Activated naive CD8-positive, alpha-beta T cell treated with anti-CD3 and anti-CD28 coated beads for 36 hours (primary cell): ENCODE data around the gene COMTD1. TPM values are rescaled to one million over a fixed set of nuclear protein-coding genes. Genes with fewer than 3 reads are reported as not detected.
A peak's percentile ranks its signal among the peaks of the same experiment; 100 is the strongest.
"Not testable (repeated sequence)": the region's sequence is repeated elsewhere in the genome, so short reads cannot be mapped to it uniquely, and the experiment has no call there.

ENCODE experiments used
- DNase-seq: peaks from one replicate; pipeline ENCODE4 v3.0.0; 2021
- H3K27ac Mint-ChIP-seq: one replicate; pipeline ENCODE4 v1.8.0; 2022; ENCODE audit warnings: mild to moderate bottlenecking, moderate library complexity, mixed read lengths
- H3K27me3 Mint-ChIP-seq: one replicate; pipeline ENCODE4 v1.8.0; 2022; ENCODE audit warnings: mild to moderate bottlenecking, mixed read lengths
- H3K36me3 Mint-ChIP-seq: one replicate; pipeline ENCODE4 v1.8.0; 2021; ENCODE audit warnings: mild to moderate bottlenecking, mixed read lengths
- H3K4me1 Mint-ChIP-seq: one replicate; pipeline ENCODE4 v1.8.0; 2021; ENCODE audit warnings: mixed read lengths
- H3K4me3 Mint-ChIP-seq: one replicate; pipeline ENCODE4 v1.8.0; 2022; ENCODE audit warnings: mild to moderate bottlenecking, moderate library complexity, mixed read lengths
- H3K9me3 Mint-ChIP-seq: one replicate; pipeline ENCODE4 v1.8.0; 2022; ENCODE audit warnings: mixed read lengths
- total RNA-seq, 2 experiments: library from RNA; stranded (reverse); gene quantifications; one replicate each; pipeline ENCODE4 v1.2.3, GENCODE V29; 2021

The COMTD1 gene
- total RNA-seq, 2 experiments from 2014 or later = 54.7 to 58.6 TPM

GRCh38 chr10:75211007-75211691 is 24.6 kb downstream of the COMTD1 start:
- Mint-ChIP-seq H3K4me1 (peaks cover 40% of the 10 kb centered on the region), H3K27me3 (no peaks in the 10 kb centered on the region), H3K27ac (peak overlapping the region; percentile 95), H3K9me3 (no peaks in the 10 kb centered on the region), H3K4me3 (peak overlapping the region; percentile 98), H3K36me3 (peaks cover 30% of the 10 kb centered on the region)
- peak; percentile 36 for DNase-seq

- H3K4me3 Mint-ChIP-seq = peak within 1 kb of the TSS; percentile 98
- no peaks in the 10 kb centered on the region for H3K27me3 Mint-ChIP-seq
- H3K4me1 Mint-ChIP-seq = peaks cover 33% of the 10 kb centered on the region
- peaks cover 26% of the 10 kb centered on the region for H3K36me3 Mint-ChIP-seq
- H3K27ac Mint-ChIP-seq = peak within 1 kb of the TSS; percentile 100
- DNase-seq = peak; percentile 97
- no peaks in the 10 kb centered on the region for H3K9me3 Mint-ChIP-seq
Observed at GRCh38 chr10:75210282-75211006, 25.3 kb downstream of the COMTD1 start, which contains the start of gene VDAC2. Gene VDAC2 (plus strand): TSS chr10:75210796. CDS start chr10:75211159, 363 bp downstream.

GRCh38 chr10:75209921-75210281 is 25.9 kb downstream of the COMTD1 start:
- peak overlapping the region; percentile 100 for H3K27ac Mint-ChIP-seq
- H3K36me3 Mint-ChIP-seq = peaks cover 26% of the 10 kb centered on the region
- peak; percentile 77 for DNase-seq
- peaks cover 32% of the 10 kb centered on the region for H3K4me1 Mint-ChIP-seq
- H3K27me3 Mint-ChIP-seq = no peaks in the 10 kb centered on the region
- H3K4me3 Mint-ChIP-seq = peak overlapping the region; percentile 98
- no peaks in the 10 kb centered on the region for H3K9me3 Mint-ChIP-seq

GRCh38 chr10:75209086-75209920 is 26.5 kb downstream of the COMTD1 start:
- H3K36me3 Mint-ChIP-seq = peaks cover 26% of the 10 kb centered on the region

GRCh38 chr10:75208181-75208580 is 27.6 kb downstream of the COMTD1 start:
- Mint-ChIP-seq H3K4me3 (no peak overlapping the region), H3K27me3 (no peaks in the 10 kb centered on the region), H3K27ac (peak overlapping the region; percentile 37), H3K4me1 (peaks cover 26% of the 10 kb centered on the region), H3K36me3 (peaks cover 21% of the 10 kb centered on the region), H3K9me3 (no peaks in the 10 kb centered on the region)
- no peak for DNase-seq

More at GRCh38 chr10:75209086-75209920, 26.5 kb downstream of the COMTD1 start:
- H3K9me3 Mint-ChIP-seq = no peaks in the 10 kb centered on the region
- H3K27ac Mint-ChIP-seq = peak overlapping the region; percentile 100
- DNase-seq = no peak
- no peaks in the 10 kb centered on the region for H3K27me3 Mint-ChIP-seq
- H3K4me3 Mint-ChIP-seq = peak overlapping the region; percentile 98
- peaks cover 30% of the 10 kb centered on the region for H3K4me1 Mint-ChIP-seq

- H3K4me1 Mint-ChIP-seq = peaks cover 24% of the 10 kb centered on the region
- no peak overlapping the region for H3K4me3 Mint-ChIP-seq
- no peaks in the 10 kb centered on the region for H3K27me3 Mint-ChIP-seq
- H3K9me3 Mint-ChIP-seq = no peaks in the 10 kb centered on the region
- peaks cover 19% of the 10 kb centered on the region for H3K36me3 Mint-ChIP-seq
- no peak for DNase-seq
- no peak overlapping the region for H3K27ac Mint-ChIP-seq
Observed at GRCh38 chr10:75207857-75208144, 28.0 kb downstream of the COMTD1 start.

GRCh38 chr10:75207079-75207856 is 28.5 kb downstream of the COMTD1 start:
- no peaks in the 10 kb centered on the region for H3K27me3 Mint-ChIP-seq
- H3K4me3 Mint-ChIP-seq = no peak overlapping the region
- no peak overlapping the region for H3K27ac Mint-ChIP-seq
- H3K4me1 Mint-ChIP-seq = peaks cover 18% of the 10 kb centered on the region
- no peaks in the 10 kb centered on the region for H3K9me3 Mint-ChIP-seq
- DNase-seq = no peak
- H3K36me3 Mint-ChIP-seq = peaks cover 15% of the 10 kb centered on the region

- not testable (repeated sequence) for H3K36me3 Mint-ChIP-seq, H3K4me3 Mint-ChIP-seq, DNase-seq, H3K27ac Mint-ChIP-seq, H3K9me3 Mint-ChIP-seq, H3K27me3 Mint-ChIP-seq
- H3K4me1 Mint-ChIP-seq = peaks cover 12% of the 10 kb centered on the region
Observed at GRCh38 chr10:75206638-75207037, 29.1 kb downstream of the COMTD1 start.

- Mint-ChIP-seq H3K27me3 (no peaks in the 10 kb centered on the region), H3K36me3 (peaks cover 1% of the 10 kb centered on the region), H3K27ac (no peak overlapping the region), H3K4me3 (no peak overlapping the region), H3K9me3 (no peaks in the 10 kb centered on the region), H3K4me1 (peaks cover 9% of the 10 kb centered on the region)
- no peak for DNase-seq
Observed at GRCh38 chr10:75205908-75206307, 29.8 kb downstream of the COMTD1 start.

GRCh38 chr10:75203724-75204123 is 32.0 kb downstream of the COMTD1 start:
- Mint-ChIP-seq H3K4me1 (peaks cover 4% of the 10 kb centered on the region), H3K27ac (no peak overlapping the region), H3K36me3 (peaks cover 1% of the 10 kb centered on the region), H3K4me3 (no peak overlapping the region), H3K27me3 (no peaks in the 10 kb centered on the region), H3K9me3 (no peaks in the 10 kb centered on the region)
- DNase-seq = no peak

- not testable (repeated sequence) for H3K27ac Mint-ChIP-seq
Observed at GRCh38 chr10:75203046-75203620, 32.6 kb downstream of the COMTD1 start.

GRCh38 chr10:75202321-75203045 is 33.3 kb downstream of the COMTD1 start:
- H3K36me3 Mint-ChIP-seq = peaks cover 1% of the 10 kb centered on the region
- no peak overlapping the region for H3K4me3 Mint-ChIP-seq
- H3K27me3 Mint-ChIP-seq = no peaks in the 10 kb centered on the region
- no peaks in the 10 kb centered on the region for H3K4me1 Mint-ChIP-seq
- no peak overlapping the region for H3K27ac Mint-ChIP-seq
- DNase-seq = no peak
- H3K9me3 Mint-ChIP-seq = no peaks in the 10 kb centered on the region

More at GRCh38 chr10:75203046-75203620, 32.6 kb downstream of the COMTD1 start:
- H3K27me3 Mint-ChIP-seq, H3K4me1 Mint-ChIP-seq, H3K9me3 Mint-ChIP-seq, H3K36me3 Mint-ChIP-seq, DNase-seq, H3K4me3 Mint-ChIP-seq: not testable (repeated sequence)

- H3K27ac Mint-ChIP-seq = no peak overlapping the region
- H3K27me3 Mint-ChIP-seq = no peaks in the 10 kb centered on the region
- peaks cover 1% of the 10 kb centered on the region for H3K36me3 Mint-ChIP-seq
- H3K9me3 Mint-ChIP-seq = no peaks in the 10 kb centered on the region
- no peak overlapping the region for H3K4me3 Mint-ChIP-seq
- DNase-seq = no peak
- H3K4me1 Mint-ChIP-seq = no peaks in the 10 kb centered on the region
Observed at GRCh38 chr10:75201793-75202307, 33.9 kb downstream of the COMTD1 start.

- not testable (repeated sequence) for H3K27me3 Mint-ChIP-seq, H3K9me3 Mint-ChIP-seq, H3K36me3 Mint-ChIP-seq, H3K27ac Mint-ChIP-seq, H3K4me3 Mint-ChIP-seq, H3K4me1 Mint-ChIP-seq, DNase-seq
Observed at GRCh38 chr10:75199949-75200348, 35.8 kb downstream of the COMTD1 start.
